Loucy (cell line): Measurements from ENCODE around the gene CACNA2D1.
"Not testable (repeated sequence)": the region's sequence is repeated elsewhere in the genome, so short reads cannot be mapped to it uniquely, and the experiment has no call there.

Source experiments
- H2AFZ ChIP-seq: fragments of 200-600 bp; sonication (generic); 2 replicates; pipeline ENCODE4 v1.6.0; 2016; ENCODE audit warnings: antibody characterized with exemption, mild to moderate bottlenecking, low read length, moderate library complexity
- H3F3A ChIP-seq: fragments of 200-600 bp; 2 replicates; pipeline ENCODE4 v1.6.0; 2016; ENCODE audit warnings: antibody characterized with exemption, low read depth, mild to moderate bottlenecking
- H3K27me3 ChIP-seq: fragments of 200-600 bp; sonication (generic); 2 replicates; pipeline ENCODE4 v1.6.1; 2014; ENCODE audit warnings: low read length, mild to moderate bottlenecking; ENCODE audit not compliant: insufficient read depth, poor library complexity, severe bottlenecking
- H3K36me3 ChIP-seq: fragments of 200-600 bp; sonication (generic); 2 replicates; pipeline ENCODE4 v1.6.1; 2016; ENCODE audit warnings: low read length; ENCODE audit not compliant: insufficient read depth
- H3K4me1 ChIP-seq: fragments of 200-600 bp; sonication (generic); 2 replicates; pipeline ENCODE4 v1.5.1; 2014; ENCODE audit warnings: low read length, mild to moderate bottlenecking; ENCODE audit not compliant: insufficient read depth, poor library complexity, severe bottlenecking
- H3K4me2 ChIP-seq: fragments of 200-600 bp; sonication (generic); 2 replicates; pipeline ENCODE4 v1.6.0; 2014; ENCODE audit warnings: antibody characterized with exemption, low read length, low read depth, mild to moderate bottlenecking; ENCODE audit not compliant: poor library complexity, severe bottlenecking
- H3K4me3 ChIP-seq: fragments of 200-600 bp; sonication (generic); 2 replicates; pipeline ENCODE4 v1.5.1; 2014; ENCODE audit warnings: low read length, mild to moderate bottlenecking, mixed read lengths; ENCODE audit not compliant: poor library complexity, severe bottlenecking
- H3K79me2 ChIP-seq: fragments of 200-600 bp; sonication (generic); 2 replicates; pipeline ENCODE4 v1.6.1; 2014; ENCODE audit warnings: low read length; ENCODE audit not compliant: insufficient read depth
- H3K9ac ChIP-seq: fragments of 200-600 bp; sonication (generic); 2 replicates; pipeline ENCODE4 v1.6.0; 2014; ENCODE audit warnings: mild to moderate bottlenecking, low read depth, low read length, moderate library complexity; ENCODE audit not compliant: poor library complexity, severe bottlenecking
- H3K9me2 ChIP-seq: fragments of 200-600 bp; sonication (generic); replicated peaks from 2 replicates; pipeline ENCODE4 v1.6.1; 2016; ENCODE audit warnings: low read depth, low read length, mixed read lengths
- H3K9me3 ChIP-seq: fragments of 200-600 bp; sonication (generic); 2 replicates; pipeline ENCODE4 v1.6.1; 2014; ENCODE audit warnings: mild to moderate bottlenecking, antibody characterized with exemption, low read length, low read depth; ENCODE audit not compliant: insufficient read depth
- H4K20me1 ChIP-seq: fragments of 200-600 bp; sonication (generic); 2 replicates; pipeline ENCODE4 v1.6.0; 2014; ENCODE audit warnings: antibody characterized with exemption, low read length, mild to moderate bottlenecking; ENCODE audit not compliant: insufficient read depth, poor library complexity, severe bottlenecking
- CTCF ChIP-seq: fragments of 200-600 bp; sonication (generic); conservative IDR thresholded peaks from 2 replicates; pipeline ENCODE4 v1.5.1; 2014; ENCODE audit warnings: mild to moderate bottlenecking, antibody characterized with exemption, low read length
- EZH2phosphoT487 ChIP-seq: fragments of 200-600 bp; IDR thresholded peaks from 2 replicates; pipeline ENCODE4 v1.6.1; 2018; ENCODE audit warnings: antibody characterized with exemption, mild to moderate bottlenecking, moderate library complexity, borderline replicate concordance

CACNA2D1 gene

DNA sequence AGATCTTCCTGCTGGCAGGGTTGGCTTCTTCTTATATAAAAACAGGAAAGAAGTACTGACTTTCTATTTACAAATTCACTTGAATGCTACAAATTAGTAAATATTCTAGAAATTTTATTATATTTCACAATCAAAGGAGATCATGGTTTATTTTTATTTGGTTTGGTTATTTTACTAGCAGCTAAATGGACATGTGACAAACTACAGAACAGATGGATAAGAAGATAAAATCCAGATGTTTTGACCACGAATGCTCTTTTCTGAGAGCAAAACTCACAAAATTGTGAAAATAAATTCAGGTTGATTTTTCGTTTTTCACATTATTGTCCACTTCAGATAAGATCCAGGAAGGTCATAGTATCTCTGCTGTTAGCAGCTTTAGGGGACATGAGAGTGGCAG is 55.4 kb downstream of the CACNA2D1 start:
- no peaks in the 10 kb centered on the region for H3K79me2 ChIP-seq
- H3K9me3 ChIP-seq, result no peaks in the 10 kb centered on the region
- no peaks in the 10 kb centered on the region for H3F3A ChIP-seq
- H3K36me3 ChIP-seq, result no peaks in the 10 kb centered on the region
- no peaks in the 10 kb centered on the region for H4K20me1 ChIP-seq
- no peaks in the 10 kb centered on the region for H3K9me2 ChIP-seq
- TF ChIP-seq CTCF, result no peak
- no peak for TF ChIP-seq EZH2phosphoT487
- H3K4me3 ChIP-seq, result no peak overlapping the region
- no peaks in the 10 kb centered on the region for H3K27me3 ChIP-seq
- peaks cover 10% of the 10 kb centered on the region for H3K4me1 ChIP-seq
- no peak overlapping the region for H3K9ac ChIP-seq
- H3K4me2 ChIP-seq, result peak overlapping the region; percentile 14
- 0 out of 2 replicates have a peak overlapping the region, but pooled peaks have one; percentile 33 for H2AFZ ChIP-seq

- H2AFZ ChIP-seq, H3F3A ChIP-seq, H3K4me1 ChIP-seq, H3K4me2 ChIP-seq, H3K9me3 ChIP-seq, H3K36me3 ChIP-seq, H3K27me3 ChIP-seq, H4K20me1 ChIP-seq, H3K79me2 ChIP-seq, H3K9me2 ChIP-seq, H3K9ac ChIP-seq, H3K4me3 ChIP-seq: not testable (repeated sequence)
Observed at GRCh38 chr7:82386571-82386970, 57.0 kb downstream of the CACNA2D1 start.

DNA sequence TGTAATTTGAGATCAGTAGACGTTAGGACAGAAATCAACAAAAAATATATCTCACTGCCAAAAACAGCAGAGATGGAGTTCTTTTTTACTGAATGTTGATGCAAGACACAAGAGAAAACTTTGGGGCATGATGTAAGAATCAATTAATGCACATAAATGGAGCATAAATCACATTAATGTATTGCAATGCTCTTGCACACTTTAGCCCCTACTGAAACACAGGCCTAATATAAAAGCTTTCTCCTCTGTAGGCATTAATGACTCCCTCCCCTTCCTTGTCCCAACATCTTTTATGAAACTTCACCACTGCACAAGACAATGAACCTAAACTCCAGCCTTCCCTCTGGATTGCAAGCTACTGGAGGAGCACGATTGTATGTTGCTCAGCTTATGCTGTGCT is 58.8 kb downstream of the CACNA2D1 start:
- TF ChIP-seq CTCF (no peak), EZH2phosphoT487 (no peak)
- H3K27me3 ChIP-seq, result no peaks in the 10 kb centered on the region
- H3K4me2 ChIP-seq, result no peak overlapping the region
- no peaks in the 10 kb centered on the region for H3K9me3 ChIP-seq
- H3K4me3 ChIP-seq, result no peak overlapping the region
- no peaks in the 10 kb centered on the region for H4K20me1 ChIP-seq
- H3F3A ChIP-seq, result no peaks in the 10 kb centered on the region
- no peak overlapping the region for H3K9ac ChIP-seq
- H3K4me1 ChIP-seq, result peaks cover 10% of the 10 kb centered on the region
- H3K36me3 ChIP-seq, result no peaks in the 10 kb centered on the region
- no peaks in the 10 kb centered on the region for H3K79me2 ChIP-seq
- no peaks in the 10 kb centered on the region for H3K9me2 ChIP-seq
- no peak overlapping the region for H2AFZ ChIP-seq

DNA sequence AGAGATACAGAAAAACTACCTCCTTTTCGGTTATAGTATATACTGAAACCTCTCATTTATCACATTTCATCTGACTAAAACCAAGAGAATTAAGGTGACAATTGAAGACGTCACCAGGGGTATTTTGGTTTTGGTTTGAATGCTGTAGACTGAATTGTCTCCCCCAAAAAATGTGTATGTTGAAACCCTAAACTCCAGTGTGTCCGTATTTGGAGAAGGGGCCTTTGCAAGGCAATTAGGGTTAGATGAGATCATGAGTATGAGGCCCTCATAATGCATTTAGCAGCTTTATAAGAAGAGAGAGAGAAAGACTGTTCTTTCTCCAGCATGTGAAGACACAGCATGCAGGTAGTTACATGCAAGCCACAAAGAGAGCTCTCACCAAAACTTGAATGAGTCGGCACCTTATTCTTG is 59.5 kb downstream of the CACNA2D1 start:
- H3K27me3 ChIP-seq, result no peaks in the 10 kb centered on the region
- no peak for TF ChIP-seq EZH2phosphoT487
- no peak for TF ChIP-seq CTCF
- H4K20me1 ChIP-seq, result no peaks in the 10 kb centered on the region
- no peaks in the 10 kb centered on the region for H3K79me2 ChIP-seq
- no peaks in the 10 kb centered on the region for H3K36me3 ChIP-seq
- no peak overlapping the region for H3K4me3 ChIP-seq
- H3K9ac ChIP-seq, result no peak overlapping the region
- H3K4me1 ChIP-seq, result peaks cover 10% of the 10 kb centered on the region
- H2AFZ ChIP-seq, result no peak overlapping the region
- H3K9me2 ChIP-seq, result no peaks in the 10 kb centered on the region
- H3K4me2 ChIP-seq, result no peak overlapping the region
- no peaks in the 10 kb centered on the region for H3K9me3 ChIP-seq
- no peaks in the 10 kb centered on the region for H3F3A ChIP-seq
